Thoracic aorta (tissue), 2 donors: ENCODE results near the gene KAT6B. TPM values are rescaled to one million over a fixed set of nuclear protein-coding genes. Genes with fewer than 3 reads are reported as not detected.
"Not testable (repeated sequence)": the region's sequence is repeated elsewhere in the genome, so short reads cannot be mapped to it uniquely, and the experiment has no call there.

ENCODE experiments used
- ATAC-seq: fragments of 150-250 bp; one replicate; pipeline ENCODE4 v1.8.0; 2017; ENCODE audit warnings: low read depth; ENCODE audit not compliant: insufficient number of reproducible peaks, low FRiP score
- DNase-seq: peaks from one replicate; pipeline ENCODE4 v3.0.0-alpha.2; 2020; ENCODE audit warnings: low spot score
- H3K27ac ChIP-seq, 2 donors: fragments of 200-600 bp; sonication (generic); 1 replicate in 1 of 2; 2 replicates in 1 of 2; pipeline ENCODE4 v1.5.1; 2016; ENCODE audit warnings: mild to moderate bottlenecking in 2 of 2, moderate library complexity in 2 of 2
- H3K27me3 ChIP-seq: fragments of 200-600 bp; sonication (generic); replicated peaks from 2 replicates; pipeline ENCODE4 v1.6.0; 2016; ENCODE audit warnings: mild to moderate bottlenecking; ENCODE audit not compliant: insufficient read depth
- H3K36me3 ChIP-seq: fragments of 200-600 bp; sonication (generic); one replicate; pipeline ENCODE4 v1.5.1; 2016
- H3K4me1 ChIP-seq, 2 donors: fragments of 200-600 bp; sonication (generic); 1 replicate in 1 of 2; 2 replicates in 1 of 2; pipeline versions ENCODE4 v1.5.1 to v1.6.0; 2016; ENCODE audit warnings: low read depth in 2 of 2, mild to moderate bottlenecking in 1 of 2; ENCODE audit not compliant: control insufficient read depth in 1 of 2
- H3K4me3 ChIP-seq: fragments of 200-600 bp; sonication (generic); 2 replicates; pipeline ENCODE4 v1.5.1; 2016; ENCODE audit warnings: mild to moderate bottlenecking
- H3K9me3 ChIP-seq: fragments of 200-600 bp; sonication (generic); 2 replicates; pipeline ENCODE4 v1.5.1; 2016
- total RNA-seq, 2 donors: library from RNA; depleted of rRNA; stranded (reverse); fragments of >200 nt; gene quantifications; one replicate each; pipeline versions ENCODE4 v1.1.0 to v1.2.3, GENCODE V29; 2016
- TF ChIP-seq, protein P1 (sequence below): fragments of 200-600 bp; sonication (generic); IDR thresholded peaks from one replicate; pipeline ENCODE4 v1.5.1; 2019; ENCODE audit warnings: antibody characterized with exemption

The KAT6B gene
- 10 to 100 TPM; 38.4 to 46.9 TPM for total RNA-seq

DNA sequence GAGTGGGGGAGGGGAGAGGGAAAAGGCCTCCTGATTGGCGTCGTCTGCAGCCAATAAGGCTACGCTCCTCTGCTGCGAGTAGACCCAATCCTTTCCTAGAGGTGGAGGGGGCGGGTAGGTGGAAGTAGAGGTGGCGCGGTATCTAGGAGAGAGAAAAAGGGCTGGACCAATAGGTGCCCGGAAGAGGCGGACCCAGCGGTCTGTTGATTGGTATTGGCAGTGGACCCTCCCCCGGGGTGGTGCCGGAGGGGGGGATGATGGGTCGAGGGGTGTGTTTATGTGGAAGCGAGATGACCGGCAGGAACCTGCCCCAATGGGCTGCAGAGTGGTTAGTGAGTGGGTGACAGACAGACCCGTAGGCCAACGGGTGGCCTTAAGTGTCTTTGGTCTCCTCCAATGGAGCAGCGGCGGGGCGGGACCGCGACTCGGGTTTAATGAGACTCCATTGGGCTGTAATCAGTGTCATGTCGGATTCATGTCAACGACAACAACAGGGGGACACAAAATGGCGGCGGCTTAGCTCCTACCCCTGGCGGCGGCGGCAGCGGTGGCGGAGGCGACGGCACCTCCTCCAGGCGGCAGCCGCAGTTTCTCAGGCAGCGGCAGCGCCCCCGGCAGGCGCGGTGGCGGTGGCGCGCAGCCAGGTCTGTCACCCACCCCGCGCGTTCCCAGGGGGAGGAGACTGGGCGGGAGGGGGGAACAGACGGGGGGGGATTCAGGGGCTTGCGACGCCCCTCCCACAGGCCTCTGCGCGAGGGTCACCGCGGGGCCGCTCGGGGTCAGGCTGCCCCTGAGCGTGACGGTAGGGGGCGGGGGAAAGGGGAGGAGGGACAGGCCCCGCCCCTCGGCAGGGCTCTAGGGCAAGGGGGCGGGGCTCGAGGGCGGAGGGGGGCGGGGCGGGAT, at the start of gene KAT6B:
Gene KAT6B, plus strand, starts transcription at position 459 of the 903 bp plus-strand sequence. CDS start 16,258 bp downstream, outside the sequence.
- TF ChIP-seq, protein P1, sequence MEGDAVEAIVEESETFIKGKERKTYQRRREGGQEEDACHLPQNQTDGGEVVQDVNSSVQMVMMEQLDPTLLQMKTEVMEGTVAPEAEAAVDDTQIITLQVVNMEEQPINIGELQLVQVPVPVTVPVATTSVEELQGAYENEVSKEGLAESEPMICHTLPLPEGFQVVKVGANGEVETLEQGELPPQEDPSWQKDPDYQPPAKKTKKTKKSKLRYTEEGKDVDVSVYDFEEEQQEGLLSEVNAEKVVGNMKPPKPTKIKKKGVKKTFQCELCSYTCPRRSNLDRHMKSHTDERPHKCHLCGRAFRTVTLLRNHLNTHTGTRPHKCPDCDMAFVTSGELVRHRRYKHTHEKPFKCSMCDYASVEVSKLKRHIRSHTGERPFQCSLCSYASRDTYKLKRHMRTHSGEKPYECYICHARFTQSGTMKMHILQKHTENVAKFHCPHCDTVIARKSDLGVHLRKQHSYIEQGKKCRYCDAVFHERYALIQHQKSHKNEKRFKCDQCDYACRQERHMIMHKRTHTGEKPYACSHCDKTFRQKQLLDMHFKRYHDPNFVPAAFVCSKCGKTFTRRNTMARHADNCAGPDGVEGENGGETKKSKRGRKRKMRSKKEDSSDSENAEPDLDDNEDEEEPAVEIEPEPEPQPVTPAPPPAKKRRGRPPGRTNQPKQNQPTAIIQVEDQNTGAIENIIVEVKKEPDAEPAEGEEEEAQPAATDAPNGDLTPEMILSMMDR: peak; percentile 33
- no peaks in the 10 kb centered on the region for H3K27me3 ChIP-seq
- peaks cover 40% of the 10 kb centered on the region in 2 donors for H3K4me1 ChIP-seq
- DNase-seq (peak; percentile 100), ATAC-seq (peak; percentile 91)
- peaks cover 3% of the 10 kb centered on the region for H3K36me3 ChIP-seq
- peak within 1 kb of the TSS; percentile 92 to 97 for H3K27ac ChIP-seq
- no peaks in the 10 kb centered on the region for H3K9me3 ChIP-seq
- peak within 1 kb of the TSS; percentile 98 for H3K4me3 ChIP-seq

GRCh38 chr10:74778436-74779094, 47.8 kb upstream of the KAT6B start:
- H3K27me3 ChIP-seq: no peaks in the 10 kb centered on the region
- TF ChIP-seq, protein P1: no peak
- ATAC-seq (no peak), DNase-seq (no peak)
- no peak overlapping the region for H3K4me3 ChIP-seq
- H3K9me3 ChIP-seq: no peaks in the 10 kb centered on the region
- no peaks in the 10 kb centered on the region for H3K4me1 ChIP-seq
- H3K36me3 ChIP-seq: no peaks in the 10 kb centered on the region
- H3K27ac ChIP-seq: no peak overlapping the region

GRCh38 chr10:74781870-74782269, 44.5 kb upstream of the KAT6B start:
- H3K27ac ChIP-seq, DNase-seq, ATAC-seq, H3K27me3 ChIP-seq, H3K36me3 ChIP-seq, H3K4me1 ChIP-seq, H3K9me3 ChIP-seq, H3K4me3 ChIP-seq: not testable (repeated sequence)

DNA sequence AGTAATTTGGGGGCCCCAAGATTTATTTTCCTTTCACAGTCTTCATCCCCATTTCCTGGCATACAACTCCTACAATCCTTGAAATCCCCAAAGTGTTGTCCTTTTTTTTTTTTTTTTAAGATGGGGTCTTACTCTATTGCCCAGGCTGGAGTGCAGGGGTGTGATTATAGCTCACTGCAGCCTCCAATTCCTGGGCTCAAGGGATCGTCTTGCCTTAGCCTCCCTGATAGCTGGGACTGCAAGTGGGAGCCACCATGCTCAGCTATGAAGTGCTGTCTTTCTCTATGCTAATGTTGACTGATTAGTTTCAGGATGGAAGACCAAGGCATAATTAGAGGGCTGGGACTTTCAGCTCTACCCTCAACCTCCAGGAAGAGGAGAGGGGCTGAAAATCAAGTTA, 41.9 kb upstream of the KAT6B start:
- no peak overlapping the region for H3K4me3 ChIP-seq
- H3K4me1 ChIP-seq: no peaks in the 10 kb centered on the region
- TF ChIP-seq, protein P1: no peak
- H3K27me3 ChIP-seq: no peaks in the 10 kb centered on the region
- DNase-seq (no peak), ATAC-seq (no peak)
- H3K27ac ChIP-seq: no peak overlapping the region
- no peaks in the 10 kb centered on the region for H3K9me3 ChIP-seq
- no peaks in the 10 kb centered on the region for H3K36me3 ChIP-seq

- H3K27me3 ChIP-seq: no peaks in the 10 kb centered on the region
- H3K36me3 ChIP-seq: no peaks in the 10 kb centered on the region
- ATAC-seq (no peak), DNase-seq (no peak)
- H3K4me1 ChIP-seq: no peaks in the 10 kb centered on the region
- no peak overlapping the region for H3K4me3 ChIP-seq
- H3K9me3 ChIP-seq: no peaks in the 10 kb centered on the region
- TF ChIP-seq, protein P1: no peak
- no peak overlapping the region for H3K27ac ChIP-seq
Measured at GRCh38 chr10:74786126-74786525, 40.3 kb upstream of the KAT6B start.
